CD14-positive monocyte (primary cell): Measurements from ENCODE around the gene DAPK1. TPM values are rescaled to one million over a fixed set of nuclear protein-coding genes. Genes with fewer than 3 reads are reported as not detected.

Experiments used
- DNase-seq, 3 donors: peaks; one replicate each; pipeline ENCODE4 v3.0.0-alpha.2; 2011 to 2022
- H2AFZ ChIP-seq: 2 replicates; pipeline ENCODE4 v1.6.0; 2012; ENCODE audit warnings: mild to moderate bottlenecking, low read depth, low read length, inconsistent platforms; ENCODE audit not compliant: insufficient read depth, poor library complexity, severe bottlenecking
- H3K27ac ChIP-seq, 2 donors: 1 replicate in 1 of 2; 2 replicates in 1 of 2; pipeline ENCODE4 v1.5.1; 2012 to 2013; ENCODE audit warnings: low read length in 2 of 2, control low read depth in 1 of 2, inconsistent platforms in 1 of 2, low read depth in 1 of 2, mild to moderate bottlenecking in 1 of 2
- H3K27me3 ChIP-seq, 2 donors: one replicate each; pipeline versions ENCODE4 v1.6.0 to v1.6.1; 2011 to 2013; ENCODE audit warnings: low read length in 2 of 2; ENCODE audit not compliant: control insufficient read depth in 2 of 2, insufficient read depth in 2 of 2
- H3K36me3 ChIP-seq, 2 donors: replicated peaks in 1 of 2; 1 replicate in 1 of 2; 2 replicates in 1 of 2; pipeline versions ENCODE4 v1.5.1 to v1.6.1; 2012 to 2013; ENCODE audit warnings: low read length in 2 of 2, control low read depth in 1 of 2, inconsistent platforms in 1 of 2, mild to moderate bottlenecking in 1 of 2; ENCODE audit not compliant: insufficient read depth in 2 of 2, control insufficient read depth in 1 of 2
- H3K4me1 ChIP-seq, 2 donors: 1 replicate in 1 of 2; 2 replicates in 1 of 2; pipeline versions ENCODE4 v1.5.1 to v1.6.1; 2012 to 2013; ENCODE audit warnings: low read length in 2 of 2, control low read depth in 1 of 2, inconsistent platforms in 1 of 2, mild to moderate bottlenecking in 1 of 2, moderate library complexity in 1 of 2; ENCODE audit not compliant: insufficient read depth in 2 of 2, control insufficient read depth in 1 of 2
- H3K4me2 ChIP-seq: replicated peaks from 2 replicates; pipeline ENCODE3; 2012; ENCODE audit warnings: low read length, moderate library complexity, mild to moderate bottlenecking; ENCODE audit not compliant: poor library complexity, severe bottlenecking; ENCODE audit errors: extremely low read depth
- H3K4me3 ChIP-seq, 3 experiments: fragments of 200-600 bp in 1 of 3; sonication (generic) in 1 of 3; replicated peaks in 1 of 3; 1 replicate in 2 of 3; 2 replicates in 1 of 3; pipeline ENCODE4 v1.5.1; 2011 to 2013; ENCODE audit warnings: low read length in 3 of 3, mild to moderate bottlenecking in 3 of 3, control low read depth in 2 of 3, low read depth in 2 of 3, inconsistent platforms in 1 of 3, moderate library complexity in 1 of 3
- H3K79me2 ChIP-seq: 2 replicates; pipeline ENCODE4 v1.6.0; 2012; ENCODE audit warnings: mild to moderate bottlenecking, control low read depth, inconsistent platforms, low read length, moderate library complexity; ENCODE audit not compliant: insufficient read depth
- H3K9ac ChIP-seq: 2 replicates; pipeline ENCODE4 v1.6.0; 2017; ENCODE audit warnings: low read length, mild to moderate bottlenecking; ENCODE audit not compliant: insufficient read depth, poor library complexity, severe bottlenecking
- H3K9me3 ChIP-seq, 2 donors: replicated peaks in 1 of 2; 1 replicate in 1 of 2; 2 replicates in 1 of 2; pipeline versions ENCODE4 v1.5.1 to v1.6.1; 2012 to 2013; ENCODE audit warnings: low read length in 2 of 2, control low read depth in 1 of 2; ENCODE audit not compliant: control insufficient read depth in 1 of 2, insufficient read depth in 1 of 2
- H4K20me1 ChIP-seq: 2 replicates; pipeline ENCODE4 v1.6.0; 2012; ENCODE audit warnings: mild to moderate bottlenecking, low read length, control low read depth, moderate library complexity; ENCODE audit not compliant: insufficient read depth
- H3K27ac Mint-ChIP-seq, 7 donors: one replicate each; pipeline ENCODE4 v1.8.0; 2020; ENCODE audit warnings: mild to moderate bottlenecking in 7 of 7, mixed read lengths in 7 of 7, moderate library complexity in 6 of 7, inconsistent platforms in 2 of 7
- H3K27me3 Mint-ChIP-seq, 3 donors: one replicate each; pipeline ENCODE4 v1.8.0; 2021 to 2022; ENCODE audit warnings: low read depth in 3 of 3, mild to moderate bottlenecking in 3 of 3, mixed read lengths in 3 of 3, moderate library complexity in 3 of 3, inconsistent platforms in 1 of 3
- H3K36me3 Mint-ChIP-seq, 2 donors: one replicate each; pipeline ENCODE4 v1.8.0; 2020; ENCODE audit warnings: mixed read lengths in 2 of 2, inconsistent platforms in 1 of 2, mild to moderate bottlenecking in 1 of 2
- H3K4me1 Mint-ChIP-seq: one replicate; pipeline ENCODE4 v1.8.0; 2020; ENCODE audit warnings: mild to moderate bottlenecking, mixed read lengths
- H3K4me3 Mint-ChIP-seq, 2 donors: one replicate each; pipeline ENCODE4 v1.8.0; 2020; ENCODE audit warnings: mild to moderate bottlenecking in 2 of 2, mixed read lengths in 2 of 2, moderate library complexity in 1 of 2
- H3K9me3 Mint-ChIP-seq, 7 donors: one replicate each; pipeline ENCODE4 v1.8.0; 2020 to 2022; ENCODE audit warnings: mixed read lengths in 7 of 7, mild to moderate bottlenecking in 6 of 7, moderate library complexity in 6 of 7, inconsistent platforms in 2 of 7
- WGBS: methylation state at CpG from one replicate; pipeline ENCODE4 v1.1.5; 2013; ENCODE audit warnings: missing lambda C conversion rate; ENCODE audit not compliant: insufficient coverage; 5-methylcytosine and 5-hydroxymethylcytosine counted together
- intact Hi-C, 2 donors: fragments of 100-400 bp; cut with micrococcal nuclease; formaldehyde crosslinking; loops; one replicate each; pipeline versions ENCODE4 v1.15.0 to v1.15.1; 2023
- polyA plus RNA-seq, 3 donors: library from polyadenylated mRNA; depleted of rRNA in 1 of 3; unstranded in 2 of 3; stranded (reverse) in 1 of 3; fragments of 300-500 nt in 2 of 3; fragments of >200 nt in 1 of 3; fragmentation: Illumina TruSeq in 2 of 3; gene quantifications; 1 replicate in 2 of 3; 2 replicates in 1 of 3; pipeline ENCODE4 v1.2.3, GENCODE V29; 2012 to 2021
- TF ChIP-seq, protein P1 (sequence below): fragments of 200-600 bp; IDR thresholded peaks from one replicate; pipeline ENCODE4 v1.8.0; 2022; ENCODE audit warnings: antibody characterized with exemption, mild to moderate bottlenecking

DAPK1 gene
- polyA plus RNA-seq, 3 donors: 24.1 to 102 (median 44.4) TPM

DNA sequence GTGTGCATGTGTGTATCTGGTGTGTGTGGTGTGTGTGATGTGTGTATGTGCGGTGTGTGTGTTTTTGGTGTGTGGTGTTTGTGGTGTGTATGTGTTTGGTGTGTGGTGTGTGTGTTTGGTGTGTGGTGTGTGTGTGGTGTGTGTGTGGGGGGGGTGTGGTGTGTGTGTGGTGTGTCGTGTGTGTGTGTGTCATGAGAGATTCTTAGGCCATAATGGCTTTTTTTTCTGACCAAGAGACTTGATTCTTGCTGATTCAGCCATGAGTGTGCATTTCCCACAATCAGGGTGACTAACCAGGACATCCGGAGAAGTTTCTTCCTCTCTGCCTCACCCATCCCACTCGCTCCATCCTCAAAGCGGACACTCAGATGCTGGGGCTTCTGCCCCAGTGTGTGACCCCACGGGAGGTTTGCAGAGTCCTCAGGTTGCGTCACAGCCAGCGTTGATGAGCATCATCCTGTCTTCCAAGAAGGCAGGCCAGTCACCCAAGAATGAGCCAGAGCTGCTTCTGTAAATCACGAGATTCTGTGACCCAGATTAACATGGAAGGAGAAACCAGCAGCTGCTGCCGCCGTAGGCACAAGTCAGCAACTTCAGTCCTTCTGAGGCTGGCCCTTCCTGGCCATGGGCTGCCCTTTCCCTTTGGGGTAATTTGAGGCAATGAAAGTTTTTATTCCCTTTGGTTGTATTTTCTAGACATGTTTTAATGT is 215.8 kb downstream of the DAPK1 start:
- H3K4me3 Mint-ChIP-seq: peak overlapping the region in 1 of 2 donors; percentile 78
- intact Hi-C loops: loop anchor here (5.0 to 10.0 kb wide), 5 partner anchors 79 to 306 kb away; partner anchors contain the start of gene DAPK1 (in 1 of the 2)
- no peak overlapping the region for H2AFZ ChIP-seq

GRCh38 chr9:87713988-87714330 is 216.3 kb downstream of the DAPK1 start:
- Mint-ChIP-seq H3K4me3 (no peak overlapping the region), H3K27ac (peak overlapping the region; percentile 80 to 94 (median 90)), H3K4me1 (peaks cover 49% of the 10 kb centered on the region), H3K27me3 (peaks cover 4 to 7% (median 6%) of the 10 kb centered on the region in 3 donors), H3K9me3 (peaks cover 0 to 2% (median 0%) of the 10 kb centered on the region in 7 donors), H3K36me3 (peaks cover 9 to 10% of the 10 kb centered on the region in 2 donors)
- Histone ChIP-seq H3K9ac (no peak overlapping the region), H2AFZ (no peak overlapping the region), H3K4me2 (peak overlapping the region; percentile 40), H3K36me3 (peaks cover 0 to 4% of the 10 kb centered on the region in 2 donors), H4K20me1 (no peaks in the 10 kb centered on the region), H3K79me2 (no peaks in the 10 kb centered on the region), H3K4me1 (peaks cover 21 to 34% of the 10 kb centered on the region in 2 donors), H3K9me3 (no peaks in the 10 kb centered on the region), H3K27ac (peak overlapping the region; percentile 56 to 69), H3K27me3 (peaks cover 0 to 3% of the 10 kb centered on the region in 2 donors), H3K4me3 (no peak overlapping the region)
- TF ChIP-seq, protein P1, sequence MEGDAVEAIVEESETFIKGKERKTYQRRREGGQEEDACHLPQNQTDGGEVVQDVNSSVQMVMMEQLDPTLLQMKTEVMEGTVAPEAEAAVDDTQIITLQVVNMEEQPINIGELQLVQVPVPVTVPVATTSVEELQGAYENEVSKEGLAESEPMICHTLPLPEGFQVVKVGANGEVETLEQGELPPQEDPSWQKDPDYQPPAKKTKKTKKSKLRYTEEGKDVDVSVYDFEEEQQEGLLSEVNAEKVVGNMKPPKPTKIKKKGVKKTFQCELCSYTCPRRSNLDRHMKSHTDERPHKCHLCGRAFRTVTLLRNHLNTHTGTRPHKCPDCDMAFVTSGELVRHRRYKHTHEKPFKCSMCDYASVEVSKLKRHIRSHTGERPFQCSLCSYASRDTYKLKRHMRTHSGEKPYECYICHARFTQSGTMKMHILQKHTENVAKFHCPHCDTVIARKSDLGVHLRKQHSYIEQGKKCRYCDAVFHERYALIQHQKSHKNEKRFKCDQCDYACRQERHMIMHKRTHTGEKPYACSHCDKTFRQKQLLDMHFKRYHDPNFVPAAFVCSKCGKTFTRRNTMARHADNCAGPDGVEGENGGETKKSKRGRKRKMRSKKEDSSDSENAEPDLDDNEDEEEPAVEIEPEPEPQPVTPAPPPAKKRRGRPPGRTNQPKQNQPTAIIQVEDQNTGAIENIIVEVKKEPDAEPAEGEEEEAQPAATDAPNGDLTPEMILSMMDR: no peak
- intact Hi-C loops: loop anchor here (5.0 to 10.0 kb wide), 5 partner anchors 78 to 307 kb away; partner anchors contain the start of gene DAPK1 (in 1 of the 2)
- no peak for DNase-seq
- WGBS: 90% methylated on average over 2 of the region's 5 CpGs

More for the DNA sequence above, 215.8 kb downstream of the DAPK1 start:
- Histone ChIP-seq H3K4me2 (peak overlapping the region; percentile 40), H3K27me3 (peaks cover 0 to 2% of the 10 kb centered on the region in 2 donors), H3K27ac (peak overlapping the region; percentile 56 to 69), H3K4me1 (peaks cover 26 to 36% of the 10 kb centered on the region in 2 donors), H4K20me1 (no peaks in the 10 kb centered on the region), H3K36me3 (peaks cover 0 to 8% of the 10 kb centered on the region in 2 donors), H3K9ac (no peak overlapping the region), H3K79me2 (no peaks in the 10 kb centered on the region), H3K9me3 (no peaks in the 10 kb centered on the region), H3K4me3 (peak overlapping the region in 2 of 3 experiments; percentile 15 to 23)
- DNase-seq: peak; percentile 99 to 100 (median 99)
- Mint-ChIP-seq H3K27me3 (peaks cover 4 to 7% (median 5%) of the 10 kb centered on the region in 3 donors), H3K27ac (peak overlapping the region; percentile 80 to 94 (median 90)), H3K4me1 (peaks cover 52% of the 10 kb centered on the region), H3K9me3 (peaks cover 0 to 2% (median 0%) of the 10 kb centered on the region in 7 donors), H3K36me3 (peaks cover 13 to 14% of the 10 kb centered on the region in 2 donors)
- TF ChIP-seq, protein P1: no peak
- 9% methylated on average over 10 of the region's 11 CpGs for WGBS
